Heart left ventricle (tissue), 13 donors: ENCODE measurements around the gene TRMT1.

Experiments used
- POLR2A ChIP-seq, 2 donors: fragments of 450-650 bp; IDR thresholded peaks; one replicate each; pipeline ENCODE4 v1.6.1; 2017; ENCODE audit warnings: antibody characterized with exemption in 2 of 2, mild to moderate bottlenecking in 2 of 2, moderate library complexity in 2 of 2
- TF ChIP-seq, protein P1 (sequence below), 12 donors: fragments of 200-600 bp; sonication (generic) in 4 of 12; IDR thresholded peaks; one replicate each; pipeline versions ENCODE4 v1.5.0 to v1.8.0; 2018 to 2022; ENCODE audit warnings: antibody characterized with exemption in 12 of 12, mild to moderate bottlenecking in 5 of 12
- donor health status: ischemic (EF 13 %, LVEDD 7.1; RV severe dilation, severe dysfunction).
- donor health status: DM: no; HTN: yes; CAD: no.
- donor health status: DM: no; HTN: no; CAD: no.
- donor health status: ischemic (EF 25% LVEDD 6.9; RV normal size, moderate dysfunction).
- donor health status: ischemic (EF 25% LVEDD 5.7; RV mildly dilated, moderate dysfunction).
- donor health status: ischemic (EF 35%, LVEDD 5.7; RV mildly dilated, moderate dysfunction).
- donor health status: nonischemic (EF 11% LVEDD 7.7; RV severe dilation, severe dysfunction).
- donor health status: DM: yes; HTN: yes; CAD: no.
- donor health status: PGD.
- donor health status: ischemic (EF 29% LVEDD 5.4; RV normal size, mild dysfunction).
- donor health status: nonischemic (EF 23%, LVEDD 6.1; RV moderate dilation, normal function).

DNA sequence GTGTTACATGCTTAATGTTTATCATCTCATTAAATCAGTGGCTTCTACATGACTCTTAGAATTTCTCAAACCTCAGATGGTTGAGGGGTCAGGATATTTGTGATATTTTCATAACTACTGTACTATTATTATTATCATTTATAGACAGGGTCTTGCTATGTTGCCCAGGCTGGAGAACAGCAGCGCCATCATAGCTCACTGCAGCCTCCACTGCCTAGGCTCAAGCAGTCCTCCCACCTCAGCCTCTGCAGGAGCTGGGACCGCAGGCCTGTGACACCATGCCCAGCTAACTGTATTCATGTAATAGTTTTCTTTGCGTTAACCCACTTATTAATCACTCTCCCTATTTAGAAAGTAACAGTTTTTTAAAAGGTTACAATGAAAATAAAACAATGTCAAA lies 43.2 kb upstream of the TRMT1 start:
- TF ChIP-seq, protein P1, sequence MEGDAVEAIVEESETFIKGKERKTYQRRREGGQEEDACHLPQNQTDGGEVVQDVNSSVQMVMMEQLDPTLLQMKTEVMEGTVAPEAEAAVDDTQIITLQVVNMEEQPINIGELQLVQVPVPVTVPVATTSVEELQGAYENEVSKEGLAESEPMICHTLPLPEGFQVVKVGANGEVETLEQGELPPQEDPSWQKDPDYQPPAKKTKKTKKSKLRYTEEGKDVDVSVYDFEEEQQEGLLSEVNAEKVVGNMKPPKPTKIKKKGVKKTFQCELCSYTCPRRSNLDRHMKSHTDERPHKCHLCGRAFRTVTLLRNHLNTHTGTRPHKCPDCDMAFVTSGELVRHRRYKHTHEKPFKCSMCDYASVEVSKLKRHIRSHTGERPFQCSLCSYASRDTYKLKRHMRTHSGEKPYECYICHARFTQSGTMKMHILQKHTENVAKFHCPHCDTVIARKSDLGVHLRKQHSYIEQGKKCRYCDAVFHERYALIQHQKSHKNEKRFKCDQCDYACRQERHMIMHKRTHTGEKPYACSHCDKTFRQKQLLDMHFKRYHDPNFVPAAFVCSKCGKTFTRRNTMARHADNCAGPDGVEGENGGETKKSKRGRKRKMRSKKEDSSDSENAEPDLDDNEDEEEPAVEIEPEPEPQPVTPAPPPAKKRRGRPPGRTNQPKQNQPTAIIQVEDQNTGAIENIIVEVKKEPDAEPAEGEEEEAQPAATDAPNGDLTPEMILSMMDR (IDR thresholded peaks at IDR 0.05): no peak
- no peak for TF ChIP-seq POLR2A (IDR thresholded peaks at IDR 0.05)
